ENCODE results near the gene WDR45. TPM values are rescaled to one million over a fixed set of nuclear protein-coding genes. Genes with fewer than 3 reads are reported as not detected.
A peak's percentile ranks its signal among the peaks of the same experiment; 100 is the strongest.

The WDR45 gene
- total and polyA plus RNA-seq, 10 donors = 49.3 to 123 (median 68.1) TPM

DNA sequence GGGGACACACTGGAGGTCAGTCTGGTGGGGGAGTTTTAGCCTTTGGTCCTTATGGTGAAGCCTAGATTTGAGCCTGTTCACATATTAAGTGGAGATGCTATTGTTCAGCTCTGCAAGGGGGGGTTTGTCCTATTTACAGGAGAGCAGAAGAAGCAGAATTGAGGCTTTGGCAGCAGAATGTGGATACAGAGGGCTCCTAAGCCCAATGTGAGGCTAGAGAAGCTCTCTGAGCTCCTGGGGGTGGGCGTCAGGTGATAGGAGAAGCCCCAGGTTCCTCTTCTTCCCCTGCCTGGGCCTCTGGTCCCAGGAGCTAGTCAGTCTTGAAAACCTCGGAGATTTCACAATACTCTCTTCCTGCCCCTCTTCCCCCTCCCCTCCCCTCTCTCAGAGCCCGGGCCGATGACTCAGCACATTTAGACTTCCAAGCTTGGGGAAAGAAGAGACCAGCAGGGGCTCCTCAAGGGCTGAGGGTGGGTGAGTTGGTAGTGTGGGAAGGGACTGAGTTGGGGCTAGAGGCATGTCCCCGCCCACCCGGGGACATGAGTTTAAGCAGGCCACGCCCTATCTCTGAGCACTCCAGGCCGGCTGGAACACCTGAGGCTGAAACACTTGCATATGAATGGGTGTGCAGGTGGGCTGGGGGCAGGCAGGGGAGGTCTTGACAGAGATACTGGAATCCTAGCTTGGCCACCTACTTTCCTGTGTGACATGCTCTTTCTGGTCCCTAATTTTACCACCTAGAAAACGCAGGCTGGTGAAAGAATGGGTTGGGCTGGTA is 39.9 kb downstream of the WDR45 start:
- TF ChIP-seq, protein P1, sequence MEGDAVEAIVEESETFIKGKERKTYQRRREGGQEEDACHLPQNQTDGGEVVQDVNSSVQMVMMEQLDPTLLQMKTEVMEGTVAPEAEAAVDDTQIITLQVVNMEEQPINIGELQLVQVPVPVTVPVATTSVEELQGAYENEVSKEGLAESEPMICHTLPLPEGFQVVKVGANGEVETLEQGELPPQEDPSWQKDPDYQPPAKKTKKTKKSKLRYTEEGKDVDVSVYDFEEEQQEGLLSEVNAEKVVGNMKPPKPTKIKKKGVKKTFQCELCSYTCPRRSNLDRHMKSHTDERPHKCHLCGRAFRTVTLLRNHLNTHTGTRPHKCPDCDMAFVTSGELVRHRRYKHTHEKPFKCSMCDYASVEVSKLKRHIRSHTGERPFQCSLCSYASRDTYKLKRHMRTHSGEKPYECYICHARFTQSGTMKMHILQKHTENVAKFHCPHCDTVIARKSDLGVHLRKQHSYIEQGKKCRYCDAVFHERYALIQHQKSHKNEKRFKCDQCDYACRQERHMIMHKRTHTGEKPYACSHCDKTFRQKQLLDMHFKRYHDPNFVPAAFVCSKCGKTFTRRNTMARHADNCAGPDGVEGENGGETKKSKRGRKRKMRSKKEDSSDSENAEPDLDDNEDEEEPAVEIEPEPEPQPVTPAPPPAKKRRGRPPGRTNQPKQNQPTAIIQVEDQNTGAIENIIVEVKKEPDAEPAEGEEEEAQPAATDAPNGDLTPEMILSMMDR (IDR thresholded peaks at IDR 0.05 in 8 of 11, conservative IDR thresholded peaks at IDR 0.05 in 3 of 11) = no peak
- TF ChIP-seq POLR2AphosphoS5 (IDR thresholded peaks at IDR 0.05) = peak in 2 of 3 donors; percentile 41 to 47
- TF ChIP-seq POLR2A (IDR thresholded peaks at IDR 0.05) = no peak
- Histone ChIP-seq H3K4me3 (peak overlapping the region in 5 of 8 donors; percentile 9 to 83 (median 57)), H3K27me3 (replicated peaks in 1 of 7) (no peaks in the 10 kb centered on the region), H3K36me3 (peaks cover 0 to 49% (median 24%) of the 10 kb centered on the region in 6 donors), H3K9me3 (no peaks in the 10 kb centered on the region), H3K4me1 (peaks cover 0 to 48% (median 25%) of the 10 kb centered on the region in 6 donors), H3K27ac (peak overlapping the region in 7 of 8 donors; percentile 58 to 99 (median 97))
- WGBS, 5 donors = 0 to 16% (median 11%) methylated on average over 3 to 9 of the region's 9 CpGs
- peak; percentile 86 for DNase-seq
- intact Hi-C loops (cut with DNase I; ENCODE audit: low total_unique reads) = no loop called here

DNA sequence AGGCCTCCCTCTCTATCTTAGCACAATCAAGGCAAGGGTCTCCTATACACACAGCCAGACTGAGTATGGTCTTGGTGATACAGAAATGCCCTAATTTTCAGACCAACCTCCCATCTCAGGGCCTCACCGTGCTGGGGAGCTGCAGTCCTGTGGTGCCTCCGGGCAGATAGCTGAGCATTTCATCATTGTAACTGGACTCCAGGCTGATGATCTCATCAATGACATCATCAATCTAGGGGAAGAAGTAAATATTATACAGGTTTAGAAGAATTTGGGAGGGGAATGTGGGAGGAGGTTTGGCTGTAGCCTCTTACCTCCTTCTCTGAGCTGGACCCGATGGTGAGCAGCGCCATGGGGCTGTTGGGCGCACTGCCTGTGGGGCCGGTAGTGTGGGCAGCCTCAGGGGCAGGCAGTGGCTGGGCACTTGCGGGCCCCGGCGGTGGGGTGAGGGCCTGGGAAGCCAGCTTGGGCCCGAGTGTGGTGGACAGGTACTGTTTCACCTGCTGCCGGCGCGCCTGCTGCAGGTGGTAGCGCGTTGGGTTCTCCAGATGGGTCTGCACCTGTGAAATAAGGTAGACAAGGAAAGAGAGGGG is 41.7 kb downstream of the WDR45 start:
- intact Hi-C loops (cut with DNase I; ENCODE audit: low total_unique reads) = no loop called here
- Histone ChIP-seq H3K9me3 (no peaks in the 10 kb centered on the region), H3K4me3 (no peak overlapping the region), H3K27me3 (replicated peaks in 1 of 7) (no peaks in the 10 kb centered on the region), H3K36me3 (peaks cover 0 to 68% (median 41%) of the 10 kb centered on the region in 6 donors), H3K4me1 (peaks cover 0 to 52% (median 25%) of the 10 kb centered on the region in 6 donors), H3K27ac (peak overlapping the region in 3 of 8 donors; percentile 97 to 99 (median 97))
- DNase-seq = no peak
- WGBS, 5 donors = 89 to 97% (median 94%) methylated on average over 8 to 15 of the region's 15 CpGs
- TF ChIP-seq, protein P1 (IDR thresholded peaks at IDR 0.05 in 8 of 11, conservative IDR thresholded peaks at IDR 0.05 in 3 of 11) = no peak
- TF ChIP-seq POLR2A (IDR thresholded peaks at IDR 0.05) (no peak), POLR2AphosphoS5 (IDR thresholded peaks at IDR 0.05) (no peak)

DNA sequence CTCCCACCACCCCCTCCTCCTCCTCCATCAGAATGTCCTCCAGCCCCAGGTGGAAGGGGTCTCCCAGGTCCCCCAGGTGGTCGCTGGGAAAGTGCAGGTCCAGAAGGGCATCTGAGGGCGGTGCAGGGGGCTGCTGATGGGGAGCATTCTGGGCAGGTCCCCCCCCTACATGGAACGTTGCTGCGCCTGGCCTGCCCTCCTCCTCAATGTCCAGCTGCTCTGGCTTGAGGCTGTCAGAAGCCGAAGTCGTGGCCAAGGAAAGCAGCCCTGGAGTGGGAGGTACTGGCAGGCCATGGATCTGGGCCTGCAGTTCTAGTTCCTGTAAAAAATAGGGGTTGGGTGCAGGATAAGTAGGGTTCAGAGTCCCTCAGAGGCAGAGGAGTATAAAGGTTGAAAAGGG is 49.4 kb downstream of the WDR45 start:
- H3K27ac ChIP-seq = no peak overlapping the region
- DNase-seq = no peak
- H3K4me1 ChIP-seq = peaks cover 0 to 16% (median 0%) of the 10 kb centered on the region in 6 donors
- peak in 1 of 3 donors; percentile 14 for TF ChIP-seq POLR2AphosphoS5 (IDR thresholded peaks at IDR 0.05)
- TF ChIP-seq, protein P1 (IDR thresholded peaks at IDR 0.05 in 8 of 11, conservative IDR thresholded peaks at IDR 0.05 in 3 of 11) = no peak
- H3K36me3 ChIP-seq = peaks cover 0 to 100% (median 46%) of the 10 kb centered on the region in 6 donors
- intact Hi-C loops (cut with DNase I; ENCODE audit: low total_unique reads) = no loop called here
- H3K4me3 ChIP-seq = no peak overlapping the region
- H3K9me3 ChIP-seq = no peaks in the 10 kb centered on the region
- no peaks in the 10 kb centered on the region for H3K27me3 ChIP-seq (replicated peaks in 1 of 7)
- WGBS, 5 donors = 60 to 90% (median 84%) methylated on average over 1 to 6 of the region's 6 CpGs

DNA sequence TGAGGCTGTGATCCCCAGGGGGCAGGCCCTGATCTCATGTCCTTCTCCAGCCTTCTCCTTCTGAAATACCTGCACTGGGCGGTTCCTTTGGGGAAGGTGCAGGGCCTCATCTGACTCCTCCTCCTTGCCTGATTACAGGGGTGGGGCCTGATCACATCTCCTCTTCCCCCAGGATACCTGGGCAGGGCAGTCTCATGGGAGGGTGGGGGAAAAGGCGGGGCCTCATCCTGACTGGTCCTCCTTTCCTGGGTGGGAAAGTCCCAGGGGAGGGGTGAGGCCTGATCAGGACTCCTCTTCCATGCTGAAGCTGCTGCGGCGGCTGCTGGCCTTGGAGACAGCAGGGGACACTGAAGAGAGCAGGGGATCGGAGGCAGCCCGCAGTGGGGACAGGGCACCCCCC is 49.8 kb downstream of the WDR45 start:
- Histone ChIP-seq H3K36me3 (peaks cover 0 to 100% (median 46%) of the 10 kb centered on the region in 6 donors), H3K27me3 (replicated peaks in 1 of 7) (no peaks in the 10 kb centered on the region), H3K4me3 (no peak overlapping the region), H3K4me1 (peaks cover 0 to 16% (median 0%) of the 10 kb centered on the region in 6 donors), H3K9me3 (no peaks in the 10 kb centered on the region), H3K27ac (no peak overlapping the region)
- no peak for DNase-seq
- WGBS, 5 donors = 87 to 100% (median 95%) methylated on average over 1 to 6 of the region's 6 CpGs
- TF ChIP-seq, protein P1 (IDR thresholded peaks at IDR 0.05 in 8 of 11, conservative IDR thresholded peaks at IDR 0.05 in 3 of 11) = no peak
- TF ChIP-seq POLR2A (IDR thresholded peaks at IDR 0.05) (no peak), POLR2AphosphoS5 (IDR thresholded peaks at IDR 0.05) (no peak)
- intact Hi-C loops (cut with DNase I; ENCODE audit: low total_unique reads) = no loop called here
